ENCODE measurements around the gene SUN1. TPM values are rescaled to one million over a fixed set of nuclear protein-coding genes. Genes with fewer than 3 reads are reported as not detected.
"Not testable (repeated sequence)": the region's sequence is repeated elsewhere in the genome, so short reads cannot be mapped to it uniquely, and the experiment has no call there.

The SUN1 gene
- total RNA-seq, 1 experiment from 2014 or later: 78.1 TPM

DNA sequence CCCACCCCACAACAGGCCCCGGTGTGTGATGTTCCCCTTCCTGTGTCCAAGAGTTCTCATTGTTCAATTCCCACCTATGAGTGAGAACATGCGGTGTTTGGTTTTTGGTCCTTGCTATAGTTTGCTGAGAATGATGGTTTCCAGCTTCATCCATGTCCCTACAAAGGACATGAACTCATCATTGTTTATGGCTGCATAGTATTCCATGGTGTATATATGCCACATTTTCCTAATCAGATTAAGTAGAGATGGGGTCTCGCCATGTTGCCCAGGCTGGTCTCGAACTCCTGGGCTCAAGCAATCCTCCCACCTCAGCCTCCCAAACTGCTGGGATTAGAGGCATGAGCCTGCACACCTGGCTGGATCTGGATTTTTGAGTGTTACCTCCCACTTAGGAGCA is 28.5 kb upstream of the SUN1 start:
- not testable (repeated sequence) for DNase-seq (ENCODE audit: extremely low read depth, low read depth)

DNA sequence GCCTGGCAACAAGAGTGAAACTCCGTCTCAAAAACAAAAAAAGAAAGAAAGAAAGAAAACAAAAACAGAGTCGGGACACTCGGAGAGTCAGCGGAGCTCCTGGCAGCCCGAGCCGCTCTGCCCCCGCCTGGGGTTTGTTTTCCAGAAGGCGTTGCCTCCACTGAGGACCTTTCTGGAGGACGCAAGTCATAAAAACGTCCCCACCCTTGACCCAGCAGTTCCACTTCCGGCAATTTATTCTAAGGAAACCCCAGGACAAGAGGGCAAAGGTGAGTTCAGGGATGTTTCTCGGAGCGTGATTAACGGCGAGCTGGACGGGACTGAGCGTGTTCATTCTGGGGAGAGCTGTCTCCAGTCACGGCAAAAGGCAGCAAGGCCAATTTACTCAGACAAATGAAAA is 27.0 kb upstream of the SUN1 start:
- no peak for DNase-seq (ENCODE audit: extremely low read depth, low read depth)

DNA sequence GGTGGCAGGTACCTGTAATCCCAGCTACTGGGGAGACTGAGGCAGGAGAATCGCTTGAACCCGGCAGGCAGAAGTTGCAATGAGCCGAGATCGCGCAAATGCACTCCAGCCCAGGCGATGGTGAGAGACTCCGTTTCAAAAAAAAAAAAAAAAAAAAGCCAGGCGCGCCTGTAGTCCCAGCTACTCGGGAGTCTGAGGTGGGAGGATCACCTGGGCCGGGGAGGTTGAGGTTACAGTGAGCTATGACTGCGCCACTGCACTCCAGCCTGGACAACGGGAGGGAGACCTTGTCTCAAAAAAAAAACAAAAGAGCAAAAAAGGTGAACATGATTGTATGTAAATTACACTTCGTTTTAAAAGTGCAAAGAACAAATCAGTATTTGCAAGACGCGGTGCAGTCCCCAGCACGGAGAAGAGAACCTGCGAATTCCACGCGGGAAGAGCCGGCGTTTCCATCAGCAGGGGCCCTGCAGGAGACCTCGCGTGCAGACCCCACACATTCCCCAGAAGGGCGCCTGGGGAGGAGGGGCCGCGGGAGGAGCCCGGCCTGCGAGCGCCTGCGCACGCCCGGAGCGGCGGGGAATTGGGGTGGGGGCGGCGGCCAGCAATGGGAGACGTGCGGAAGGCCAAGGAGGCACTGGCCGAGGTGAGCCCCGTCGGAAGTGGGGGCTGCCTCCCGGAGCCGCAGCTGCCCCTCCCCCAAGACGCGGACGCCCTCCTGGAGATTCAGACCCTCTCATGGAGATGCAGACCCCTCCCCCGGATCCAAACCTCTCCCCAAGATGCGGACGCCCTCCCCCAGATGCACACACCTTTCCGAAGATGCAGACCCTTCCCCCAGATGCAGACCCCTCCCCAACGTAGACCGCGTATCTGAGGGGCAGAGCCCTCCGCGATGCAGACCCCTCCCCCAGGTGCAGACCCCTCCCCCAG is 16.7 kb upstream of the SUN1 start:
- DNase-seq (ENCODE audit: extremely low read depth, low read depth): no peak

DNA sequence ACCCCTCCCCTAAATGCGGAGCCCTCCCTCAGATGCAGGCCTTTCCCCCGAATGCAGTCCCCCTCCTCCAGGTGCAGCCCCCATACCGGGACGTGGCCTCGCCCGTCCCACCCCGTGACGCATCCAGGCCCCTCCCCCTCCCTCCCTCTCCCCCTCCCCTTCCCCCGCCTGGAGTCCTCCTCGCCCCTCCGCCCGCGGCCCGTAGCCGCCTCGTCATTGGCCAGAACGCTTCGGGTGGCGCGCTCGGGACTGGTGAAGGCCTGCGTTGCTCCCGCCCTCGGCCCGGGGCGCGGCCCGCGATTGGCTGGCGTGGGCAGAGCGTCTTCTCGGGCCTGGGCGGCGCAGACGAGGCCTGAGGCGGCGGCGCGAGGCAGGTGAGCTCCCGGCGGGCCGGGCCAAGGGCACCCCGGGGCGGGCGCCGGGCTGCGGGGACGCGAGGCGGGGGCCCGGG is 16.0 kb upstream of the SUN1 start:
- peak; percentile 97 for DNase-seq (ENCODE audit: extremely low read depth, low read depth)

DNA sequence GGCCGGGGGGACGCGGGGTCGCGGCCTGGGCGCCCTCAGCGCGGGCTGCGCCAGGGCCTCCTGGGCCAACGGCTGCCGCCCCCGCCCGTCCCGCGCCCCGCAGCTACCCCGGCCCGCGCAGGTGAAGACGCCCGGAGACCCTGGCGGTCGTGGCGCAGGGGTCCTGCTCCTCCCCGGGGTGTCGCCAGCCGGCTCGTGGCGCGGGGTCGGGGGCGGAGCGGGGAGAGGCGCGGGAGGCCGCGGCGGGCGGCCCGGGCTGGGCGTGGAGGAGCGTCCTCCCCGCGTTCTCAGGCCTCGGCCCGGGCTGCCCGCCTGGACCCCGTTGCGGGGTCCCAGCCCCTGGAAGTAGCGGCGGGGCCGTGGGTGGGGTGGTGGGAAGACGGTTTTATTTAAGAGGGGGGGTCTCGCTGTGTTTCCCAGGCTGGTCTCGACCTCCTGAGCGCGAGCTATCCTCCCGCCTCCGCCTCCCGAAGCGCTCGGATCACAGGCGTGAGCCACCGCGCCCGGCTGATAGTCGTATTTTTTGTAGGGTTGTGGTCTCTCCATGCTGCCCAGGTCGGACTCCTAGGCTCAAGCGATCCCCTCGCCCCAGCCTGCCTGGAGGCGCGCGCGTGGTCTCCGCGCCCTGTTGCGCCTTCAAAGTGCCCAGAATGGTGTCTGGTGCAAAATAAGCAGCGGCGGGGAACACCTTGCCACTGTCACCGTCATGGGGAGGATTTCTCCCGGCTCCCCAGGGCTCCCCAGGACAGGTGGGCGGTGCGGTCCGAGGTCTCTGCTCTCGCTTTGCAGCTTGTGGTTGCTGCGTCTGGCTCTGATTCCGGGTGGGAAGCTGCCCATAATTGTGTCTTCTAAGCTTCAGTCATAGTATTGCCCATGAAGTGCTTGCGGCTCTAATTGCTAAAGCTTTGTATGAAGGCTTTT is 15.3 kb upstream of the SUN1 start:
- DNase-seq (ENCODE audit: extremely low read depth, low read depth): no peak

DNA sequence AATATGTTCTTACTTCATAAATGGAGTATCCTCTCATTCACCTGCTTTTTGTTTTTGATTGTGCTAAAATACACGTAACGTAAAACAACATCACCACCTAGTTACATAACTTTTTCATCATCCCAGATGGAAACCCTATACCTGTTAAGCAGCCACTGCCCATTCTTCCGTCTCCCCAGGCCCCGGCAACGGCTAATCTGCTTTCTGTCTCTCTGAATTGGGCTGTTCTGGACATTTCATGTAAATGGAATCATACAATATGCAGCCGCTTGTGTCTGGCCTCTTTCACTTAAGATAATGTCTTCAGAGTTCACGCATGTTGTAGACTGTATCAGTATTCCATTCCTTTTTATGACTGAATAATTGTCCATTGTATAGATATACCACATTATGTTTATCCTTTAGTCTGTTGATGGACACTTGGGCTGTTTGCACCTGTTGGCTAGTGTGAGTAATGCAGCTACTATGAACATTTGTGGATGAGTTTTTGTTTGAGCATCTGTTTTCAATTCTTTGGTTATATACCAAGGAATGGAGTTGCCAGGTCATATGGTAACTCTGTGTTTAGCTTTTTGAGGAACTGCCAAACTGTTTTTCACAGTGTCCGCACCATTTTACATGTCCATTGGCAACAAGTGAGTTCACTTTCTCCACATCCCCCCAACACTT is 14.1 kb upstream of the SUN1 start:
- no peak for DNase-seq (ENCODE audit: extremely low read depth, low read depth)

DNA sequence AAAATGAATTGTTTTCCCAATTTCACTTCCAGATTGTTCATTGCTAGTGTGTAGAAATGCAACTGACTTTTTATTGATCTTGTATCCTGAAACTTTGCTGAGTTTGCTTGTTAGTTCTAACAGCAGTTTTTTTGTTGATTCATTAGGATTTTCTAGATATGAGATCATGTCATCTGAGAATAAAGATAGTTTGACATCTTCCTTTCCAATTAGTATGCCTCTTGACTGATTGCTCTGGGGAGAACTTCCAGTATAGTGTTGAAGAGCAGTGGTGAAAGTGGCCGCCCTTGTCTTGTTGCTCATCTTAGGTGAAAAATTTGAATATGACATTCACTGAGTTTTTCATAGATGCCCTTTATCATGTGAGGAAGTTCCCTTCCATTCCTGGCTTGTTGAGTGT is 11.9 kb upstream of the SUN1 start:
- DNase-seq (ENCODE audit: extremely low read depth, low read depth): no peak

DNA sequence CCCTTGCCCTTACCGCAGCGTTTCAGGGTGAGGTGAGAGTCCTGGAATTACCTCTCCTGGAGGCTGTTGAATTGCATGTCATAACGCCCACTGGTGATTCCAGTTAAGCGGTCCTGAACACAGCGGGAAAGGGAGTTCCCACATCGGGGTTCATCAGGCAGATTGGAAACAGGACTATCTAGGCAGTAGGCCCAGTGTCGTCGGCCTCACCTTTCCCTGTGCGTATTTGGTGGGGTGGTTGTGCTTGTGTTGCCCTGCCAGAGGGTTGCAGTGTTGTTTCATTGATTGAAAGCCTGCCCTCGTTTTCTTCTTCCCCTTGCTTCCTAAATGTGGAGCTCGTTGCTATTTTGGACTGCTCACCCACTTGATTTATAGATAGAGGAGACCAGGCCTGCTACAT is 10.6 kb upstream of the SUN1 start:
- DNase-seq (ENCODE audit: extremely low read depth, low read depth): no peak

DNA sequence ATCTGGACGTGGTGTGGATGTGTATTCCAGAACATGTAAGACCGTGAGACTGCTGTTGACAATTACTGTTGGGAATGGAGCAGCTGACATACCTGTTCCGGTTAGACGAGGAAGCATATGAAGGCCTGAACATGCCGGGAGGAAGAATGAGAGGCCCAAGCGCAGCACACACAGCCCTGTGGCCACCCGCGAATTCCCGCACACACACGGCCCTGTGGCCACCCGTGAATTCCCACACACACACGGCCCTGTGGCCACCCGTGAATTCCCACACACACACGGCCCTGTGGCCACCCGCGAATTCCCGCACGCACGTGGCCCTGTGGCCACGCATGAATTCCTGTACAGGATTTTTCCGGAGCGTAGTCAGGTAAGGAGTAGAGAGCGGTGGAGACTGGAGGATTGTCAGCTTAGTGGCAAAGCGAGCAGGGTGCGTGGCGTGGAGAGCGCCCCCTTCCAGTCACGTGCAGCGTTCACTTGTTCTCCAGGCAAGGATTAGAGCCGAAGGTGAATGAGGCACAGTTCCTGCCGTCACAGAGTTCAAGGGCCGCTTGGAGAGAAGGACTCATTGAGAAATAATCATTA is 9.5 kb upstream of the SUN1 start:
- no peak for DNase-seq (ENCODE audit: extremely low read depth, low read depth)

DNA sequence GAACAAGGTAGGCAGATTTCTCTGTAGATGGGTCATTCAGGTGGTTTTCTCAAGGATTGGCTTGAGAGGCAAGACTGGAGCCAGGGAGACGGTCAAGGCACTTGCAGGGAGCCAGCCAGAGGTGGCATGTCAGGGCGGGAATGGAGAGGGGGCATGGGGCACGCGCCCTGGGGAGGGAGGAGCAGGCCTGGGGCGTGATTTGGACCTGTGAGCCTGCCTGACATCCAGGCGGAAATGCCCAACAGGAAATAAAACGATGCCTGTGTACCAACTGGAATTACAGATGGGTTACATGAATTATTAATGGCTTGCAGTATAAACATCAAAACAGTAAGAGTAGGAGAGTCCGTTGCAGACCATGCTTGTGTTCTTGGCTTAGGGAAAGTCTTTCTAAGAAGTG is 8.6 kb upstream of the SUN1 start:
- no peak for DNase-seq (ENCODE audit: extremely low read depth, low read depth)

DNA sequence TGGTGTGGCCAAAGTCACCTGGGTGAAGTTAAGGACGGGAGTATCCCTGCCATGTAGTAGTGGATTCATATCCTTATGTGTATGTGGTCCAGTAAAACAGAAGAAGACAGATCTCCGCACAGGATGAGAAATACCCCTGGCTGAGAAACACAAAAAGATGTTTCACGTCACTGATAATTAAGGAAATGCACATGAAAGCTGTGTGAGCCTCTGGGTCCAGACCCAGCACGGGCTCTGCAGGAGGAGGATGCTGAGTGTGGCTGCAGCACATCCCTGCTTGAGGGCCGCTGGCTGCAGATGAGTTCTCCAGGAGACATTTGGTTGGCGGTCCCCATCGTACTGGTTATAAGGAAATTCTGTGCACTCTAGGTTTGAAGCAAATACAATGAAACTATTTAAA is 8.2 kb upstream of the SUN1 start:
- no peak for DNase-seq (ENCODE audit: extremely low read depth, low read depth)

DNA sequence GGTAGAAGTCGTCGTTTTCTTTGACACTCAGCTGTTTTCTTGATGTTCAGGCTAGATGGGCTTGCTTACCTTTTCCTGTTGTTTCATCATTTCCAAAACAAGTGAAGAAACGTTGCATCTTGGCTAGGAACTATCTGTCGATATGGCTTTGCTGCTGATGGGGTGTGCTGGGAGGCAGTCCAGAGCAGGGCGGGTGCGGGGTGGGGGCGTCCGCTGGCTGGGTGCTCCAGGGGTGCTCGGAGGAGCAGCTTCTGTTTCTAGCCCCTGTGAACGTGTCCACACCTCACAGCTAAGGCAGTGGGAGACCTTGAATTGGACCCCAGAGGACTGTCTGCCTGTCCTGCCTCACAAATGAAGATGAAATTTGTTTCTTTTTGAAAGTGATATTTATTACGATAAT is 7.6 kb upstream of the SUN1 start:
- DNase-seq (ENCODE audit: extremely low read depth, low read depth): no peak

DNA sequence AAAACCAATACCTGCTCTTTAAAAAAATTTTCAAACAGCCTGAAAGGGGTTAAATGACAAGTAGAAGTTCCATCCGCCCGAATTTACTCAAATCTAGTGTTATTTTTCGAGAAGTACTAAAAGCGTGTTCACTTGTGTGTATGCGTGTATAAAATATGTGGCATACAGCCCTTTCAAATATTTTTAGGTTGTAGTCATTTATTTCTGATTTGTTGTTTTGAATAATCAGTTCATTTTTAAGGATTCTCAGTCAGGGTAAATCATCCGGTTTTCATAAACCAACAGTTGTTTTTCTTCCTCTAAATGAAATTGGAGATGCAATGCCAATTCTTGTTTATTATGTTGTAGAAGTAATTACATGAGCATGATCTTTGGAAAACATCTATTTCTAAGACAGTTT is 6.9 kb upstream of the SUN1 start:
- no peak for DNase-seq (ENCODE audit: extremely low read depth, low read depth)

DNA sequence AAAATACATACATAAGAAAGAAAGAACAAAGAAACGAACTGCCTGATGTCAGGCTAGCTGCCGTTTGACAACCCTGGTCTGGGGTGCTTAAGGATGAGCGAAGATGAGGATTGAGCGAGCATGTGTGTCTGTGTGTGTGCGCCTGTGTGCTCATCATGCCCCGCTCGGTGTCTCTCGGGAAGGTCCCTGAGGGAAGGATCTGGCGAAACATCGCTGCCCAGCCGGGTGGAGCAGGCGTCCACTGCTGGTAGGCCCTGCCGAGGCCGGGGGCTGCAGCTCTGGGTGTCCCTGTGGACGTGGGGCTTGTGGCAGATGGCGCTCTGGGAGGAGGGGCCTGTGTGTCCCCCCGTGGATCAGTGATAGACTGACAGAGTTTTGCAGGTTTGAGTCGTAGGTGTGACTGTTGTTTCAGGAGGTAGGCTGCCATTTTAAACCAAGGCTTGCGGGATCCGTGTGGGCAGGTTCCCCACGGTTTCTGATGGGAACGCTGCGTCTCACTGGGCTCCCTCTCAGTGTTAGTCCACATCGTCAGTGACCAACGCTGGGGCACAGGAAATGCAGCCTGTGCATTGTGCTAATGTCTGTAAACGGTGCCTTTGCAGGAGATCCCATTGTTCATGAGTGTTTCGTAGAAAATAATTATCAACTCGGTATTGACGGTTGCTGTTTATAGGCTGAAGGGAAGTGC is 5.9 kb upstream of the SUN1 start:
- DNase-seq (ENCODE audit: extremely low read depth, low read depth): no peak

DNA sequence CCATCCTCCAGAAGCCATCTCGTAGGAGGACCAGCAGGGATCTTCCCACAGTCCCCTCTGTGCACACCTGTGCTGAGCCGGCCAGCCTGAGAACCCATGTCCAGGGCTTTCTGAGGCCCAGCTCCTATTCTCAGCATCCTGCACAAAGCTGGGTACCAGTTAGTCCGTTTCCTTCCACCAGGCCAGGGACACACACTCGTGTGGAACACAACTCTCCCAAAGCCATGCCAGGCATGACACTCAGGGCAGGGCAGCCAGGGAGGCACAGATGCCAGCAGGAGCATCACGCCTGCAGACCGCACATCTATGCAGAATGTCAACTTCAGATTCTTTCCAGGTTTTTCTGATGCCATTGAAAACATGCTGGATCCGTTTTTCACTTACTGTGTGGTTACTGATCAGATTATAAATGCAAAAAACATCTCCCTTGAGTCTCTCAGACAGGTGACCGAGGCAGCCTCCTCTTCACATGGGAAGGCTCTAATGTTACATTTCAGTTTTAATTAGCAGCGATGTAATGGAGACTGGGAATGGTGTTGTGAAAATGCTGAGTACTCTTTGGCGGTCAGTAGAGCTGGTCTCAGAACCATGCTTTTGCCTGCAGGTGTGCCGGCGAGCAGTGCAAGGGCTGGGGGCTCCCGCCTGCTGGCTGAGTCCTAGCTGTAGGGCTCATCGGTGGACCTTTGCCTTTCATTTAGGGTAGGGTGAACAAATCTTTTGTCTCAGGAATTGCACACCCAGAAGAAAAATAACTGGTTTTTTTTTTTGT is 3.3 kb upstream of the SUN1 start:
- DNase-seq (ENCODE audit: extremely low read depth, low read depth): no peak

DNA sequence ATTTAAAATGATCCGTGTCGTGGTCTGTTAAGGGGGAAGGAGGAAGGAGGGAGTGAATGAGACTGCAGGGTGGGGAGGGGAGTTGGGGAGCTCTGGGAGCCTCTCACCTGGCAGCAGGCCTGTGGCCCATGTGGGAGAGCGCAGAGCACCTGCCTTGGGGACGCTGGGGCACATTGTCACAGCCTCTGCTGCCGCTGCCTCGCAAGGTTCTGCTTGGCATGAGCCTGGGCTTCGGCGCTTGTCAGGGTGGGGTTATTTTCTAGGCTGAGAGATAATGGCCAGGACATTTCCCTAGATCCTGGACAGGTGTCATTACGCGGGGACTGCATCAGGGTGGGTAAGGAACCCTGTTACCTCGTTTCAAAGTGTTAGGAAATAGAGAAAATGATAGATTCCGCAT is 2.2 kb upstream of the SUN1 start:
- no peak for DNase-seq (ENCODE audit: extremely low read depth, low read depth)

DNA sequence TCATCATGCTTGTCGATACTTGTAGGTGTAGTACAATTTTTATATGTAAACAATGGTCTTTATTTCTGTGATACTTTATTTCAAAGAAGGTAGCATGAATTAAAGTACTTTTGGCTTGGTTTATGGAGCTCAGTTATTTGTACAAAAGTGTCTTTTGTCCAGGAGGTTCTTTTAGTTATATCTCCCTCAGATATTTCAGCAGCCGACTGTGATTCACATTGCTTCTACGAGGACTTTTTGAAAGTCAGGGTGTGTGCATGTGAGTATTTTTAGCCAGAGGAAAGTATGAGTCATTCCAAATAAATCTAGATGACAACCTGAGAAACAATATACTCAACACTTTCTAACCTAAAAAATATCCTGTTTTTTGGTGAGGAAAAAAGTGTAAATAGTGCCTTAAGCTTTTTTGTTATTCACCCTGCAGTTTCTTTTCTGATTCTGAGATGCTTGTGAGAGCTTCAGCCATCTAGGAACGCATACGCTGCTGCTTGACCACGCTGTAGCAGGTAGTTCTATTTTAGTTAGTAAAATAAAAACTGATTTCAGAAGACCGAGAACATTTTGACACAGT is 595 bp upstream of the SUN1 start:
- DNase-seq (ENCODE audit: extremely low read depth, low read depth): peak; percentile 63

DNA sequence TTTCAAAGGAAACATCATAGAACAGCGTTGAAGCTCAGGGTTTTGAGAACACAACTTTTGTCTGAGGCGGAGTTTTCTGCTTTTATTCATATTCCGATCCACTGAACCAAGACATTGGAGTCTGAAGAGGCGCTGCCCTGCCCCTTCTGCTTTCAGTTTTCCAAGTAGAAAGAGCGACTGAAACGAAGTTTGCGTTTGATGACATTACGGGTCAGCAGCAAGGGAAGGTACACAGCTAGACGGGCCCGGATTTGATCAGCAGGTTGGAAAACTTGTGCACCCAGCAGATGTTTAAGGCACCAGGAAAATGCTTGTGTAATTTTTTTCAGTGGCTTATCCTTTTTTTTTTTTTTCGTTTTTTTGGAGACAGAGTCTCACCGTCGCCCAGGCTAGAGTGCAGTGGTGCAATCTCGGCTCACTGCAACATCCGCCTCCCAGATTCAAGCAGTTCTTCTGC is 720 bp downstream of the SUN1 start:
- DNase-seq (ENCODE audit: extremely low read depth, low read depth): no peak

Data from NCI-H460 (cell line).